Dendritic cell treated with granulocyte-macrophage colony-stimulating factor and Interleukin-4, amounts not matched to agents 40 ng/mL and 50 ng/mL, for 4 days (primary cell): Measurements from ENCODE around the gene NRF1.

Experiments
- H3K27ac Mint-ChIP-seq: one replicate; pipeline ENCODE4 v1.8.0; 2022; ENCODE audit warnings: mild to moderate bottlenecking, mixed read lengths
- H3K27me3 Mint-ChIP-seq: one replicate; pipeline ENCODE4 v1.8.0; 2022; ENCODE audit warnings: mild to moderate bottlenecking, mixed read lengths
- H3K36me3 Mint-ChIP-seq: one replicate; pipeline ENCODE4 v1.8.0; 2022; ENCODE audit warnings: low read depth, mixed read lengths
- H3K4me1 Mint-ChIP-seq: one replicate; pipeline ENCODE4 v1.8.0; 2022; ENCODE audit warnings: low read depth, mixed read lengths
- H3K4me3 Mint-ChIP-seq: one replicate; pipeline ENCODE4 v1.8.0; 2022; ENCODE audit warnings: mild to moderate bottlenecking, moderate library complexity, mixed read lengths
- H3K9me3 Mint-ChIP-seq: one replicate; pipeline ENCODE4 v1.8.0; 2022; ENCODE audit warnings: mixed read lengths
- intact Hi-C: fragments of 100-400 bp; cut with micrococcal nuclease; formaldehyde crosslinking; loops from one replicate; pipeline ENCODE4 v1.15.0; 2022

NRF1 gene

DNA sequence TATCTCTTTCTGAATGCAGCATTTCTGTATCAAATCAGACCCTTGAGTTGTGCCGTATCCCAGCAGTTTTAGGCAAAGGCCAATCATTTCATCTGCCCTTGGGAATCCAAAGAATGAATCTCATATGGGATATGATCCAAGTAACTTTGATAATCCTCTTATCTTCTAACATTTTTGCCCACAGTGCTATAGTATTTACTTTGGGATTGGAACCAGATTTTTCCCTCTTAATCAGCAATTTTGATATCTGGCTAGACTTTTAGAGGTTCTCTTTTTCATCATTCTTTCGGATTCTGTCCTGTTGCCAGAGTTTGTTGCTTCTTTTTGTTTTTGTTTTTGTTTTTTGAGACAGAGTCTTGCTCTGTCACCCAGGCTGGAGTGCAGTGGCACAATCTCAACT lies 118.0 kb downstream of the NRF1 start:
- Mint-ChIP-seq H3K4me1 (no peaks in the 10 kb centered on the region), H3K4me3 (no peak overlapping the region), H3K36me3 (peaks cover 87% of the 10 kb centered on the region), H3K27me3 (no peaks in the 10 kb centered on the region), H3K27ac (no peak overlapping the region), H3K9me3 (no peaks in the 10 kb centered on the region)
- intact Hi-C loops = no loop called here

DNA sequence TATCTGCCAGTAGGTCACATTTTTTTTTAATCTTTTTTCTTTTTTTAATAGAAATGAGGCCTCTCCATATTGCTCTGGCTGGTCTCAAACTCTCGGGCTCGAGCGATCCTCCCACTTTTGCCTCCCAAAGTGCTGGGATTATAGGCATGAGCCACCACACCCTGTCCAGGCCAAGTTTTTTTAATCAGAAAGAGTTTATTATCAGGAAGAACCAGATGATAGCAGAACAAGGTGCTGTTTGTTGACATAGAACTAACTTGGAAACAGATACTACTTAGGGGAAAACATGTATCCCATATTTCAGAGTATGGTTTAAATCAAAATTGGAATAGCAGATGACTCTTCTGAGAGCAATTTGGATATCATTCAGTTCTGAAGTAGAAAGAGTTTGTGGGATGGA lies 118.6 kb downstream of the NRF1 start:
- no peaks in the 10 kb centered on the region for H3K27me3 Mint-ChIP-seq
- no peak overlapping the region for H3K27ac Mint-ChIP-seq
- intact Hi-C loops = no loop called here
- H3K4me1 Mint-ChIP-seq = no peaks in the 10 kb centered on the region
- no peak overlapping the region for H3K4me3 Mint-ChIP-seq
- H3K36me3 Mint-ChIP-seq = peaks cover 87% of the 10 kb centered on the region
- H3K9me3 Mint-ChIP-seq = no peaks in the 10 kb centered on the region

DNA sequence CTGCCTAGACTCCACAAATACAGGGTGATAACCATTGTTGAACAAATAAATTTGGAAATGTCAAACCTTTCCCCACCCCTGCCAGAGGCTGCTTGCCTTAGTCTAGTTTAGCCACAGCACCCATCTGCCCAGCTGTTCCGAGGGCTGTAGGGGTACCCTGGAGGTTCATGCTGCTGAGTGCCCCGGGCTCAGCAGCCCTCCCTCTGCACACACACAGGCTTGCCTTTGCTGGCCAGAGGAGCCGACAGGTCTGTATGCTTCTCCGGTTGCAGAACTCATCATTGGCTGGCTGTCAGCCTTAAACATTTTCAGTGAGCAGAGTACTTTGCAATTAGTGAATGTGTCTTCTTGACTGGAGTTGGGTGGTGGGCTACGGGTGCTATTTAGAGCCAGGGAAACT lies 122.9 kb downstream of the NRF1 start:
- no peaks in the 10 kb centered on the region for H3K9me3 Mint-ChIP-seq
- no peaks in the 10 kb centered on the region for H3K4me1 Mint-ChIP-seq
- intact Hi-C loops = no loop called here
- H3K27ac Mint-ChIP-seq = no peak overlapping the region
- H3K36me3 Mint-ChIP-seq = peaks cover 80% of the 10 kb centered on the region
- H3K4me3 Mint-ChIP-seq = no peak overlapping the region
- no peaks in the 10 kb centered on the region for H3K27me3 Mint-ChIP-seq

DNA sequence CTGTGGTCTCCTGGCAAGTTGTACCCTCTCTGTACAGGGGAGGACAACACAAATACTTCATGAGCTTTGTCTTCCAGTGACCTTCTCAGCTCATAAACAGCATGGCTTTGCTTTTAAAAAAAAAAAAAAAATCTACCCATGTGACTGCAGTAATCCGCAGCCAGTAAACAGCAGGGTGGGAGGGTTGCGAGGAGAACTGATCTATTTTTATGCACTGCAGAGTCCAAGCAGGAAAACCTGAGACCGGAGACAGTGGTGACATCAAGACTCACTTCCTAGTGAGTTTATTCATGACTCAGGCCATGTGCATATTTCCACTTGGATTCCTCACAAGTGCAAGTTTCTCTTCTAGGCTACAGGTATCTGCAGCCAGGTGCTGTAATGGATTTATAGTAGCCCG lies 127.9 kb downstream of the NRF1 start:
- H3K9me3 Mint-ChIP-seq = no peaks in the 10 kb centered on the region
- no peaks in the 10 kb centered on the region for H3K4me1 Mint-ChIP-seq
- H3K36me3 Mint-ChIP-seq = peaks cover 74% of the 10 kb centered on the region
- no peak overlapping the region for H3K27ac Mint-ChIP-seq
- intact Hi-C loops = no loop called here
- H3K4me3 Mint-ChIP-seq = no peak overlapping the region
- H3K27me3 Mint-ChIP-seq = no peaks in the 10 kb centered on the region

DNA sequence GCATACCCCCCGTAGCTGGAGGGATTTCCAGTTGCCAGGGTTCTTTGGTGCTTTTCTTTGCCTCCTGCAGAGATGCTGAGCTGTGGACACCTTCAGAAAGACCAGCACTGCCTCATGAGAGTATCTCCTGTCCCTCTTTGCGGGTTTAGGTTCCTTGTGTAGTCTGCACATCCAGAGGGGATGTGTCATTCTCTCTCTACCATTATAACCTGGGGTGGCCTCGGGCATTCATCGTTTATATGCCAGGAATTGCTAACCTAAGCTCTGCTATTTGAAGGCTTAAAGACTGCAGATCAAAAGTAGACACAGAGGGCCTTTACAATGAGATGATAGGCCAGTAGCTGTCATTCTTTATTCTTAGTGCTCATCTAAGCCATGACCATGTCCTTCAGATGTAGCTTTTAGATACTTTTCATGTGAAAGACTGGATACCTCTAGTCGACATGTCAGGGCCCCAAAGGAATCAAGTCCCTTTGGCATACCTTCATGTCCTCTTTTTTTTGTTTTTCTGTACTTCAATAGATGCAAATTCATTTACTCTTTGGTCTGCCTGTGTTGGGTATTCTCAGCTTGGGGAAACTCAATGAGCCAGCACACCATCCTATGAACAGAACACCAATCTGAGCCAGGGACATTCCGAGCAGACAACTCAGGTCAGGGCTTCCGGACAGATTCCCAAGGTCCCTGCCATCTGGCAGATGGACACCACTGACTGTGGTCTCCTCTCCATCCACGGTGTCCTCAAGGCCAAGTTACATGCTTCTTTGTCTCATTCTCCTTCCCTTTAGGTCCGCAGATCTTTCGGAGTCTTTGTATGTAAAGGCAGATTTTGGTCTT lies 129.3 kb downstream of the NRF1 start:
- intact Hi-C loops = no loop called here
- no peaks in the 10 kb centered on the region for H3K27me3 Mint-ChIP-seq
- peaks cover 70% of the 10 kb centered on the region for H3K36me3 Mint-ChIP-seq

DNA sequence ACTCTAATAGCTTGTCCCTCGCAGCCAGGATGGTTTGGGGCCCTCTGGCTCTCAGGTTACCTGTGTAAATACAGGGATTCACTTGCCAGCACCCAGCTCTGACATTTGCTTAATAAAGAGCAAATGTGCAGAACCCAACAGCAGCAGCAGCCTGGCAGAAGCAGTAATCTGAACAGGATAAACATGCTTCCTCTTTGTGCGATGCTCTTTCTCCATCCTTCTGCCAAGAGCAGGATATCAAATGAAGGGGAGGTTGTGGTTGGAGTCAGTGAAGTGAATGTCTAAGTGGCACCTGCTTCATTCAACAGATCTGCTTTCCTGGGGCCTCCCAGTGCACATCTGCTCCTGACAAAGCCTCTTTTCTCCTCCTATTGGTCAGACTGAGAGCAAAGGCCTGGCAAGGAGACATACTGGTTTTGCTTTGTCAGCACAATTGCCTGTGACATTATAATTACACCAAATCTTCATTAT lies 130.3 kb downstream of the NRF1 start:
- Mint-ChIP-seq H3K4me1 (no peaks in the 10 kb centered on the region), H3K27ac (no peak overlapping the region), H3K27me3 (no peaks in the 10 kb centered on the region), H3K9me3 (no peaks in the 10 kb centered on the region), H3K4me3 (no peak overlapping the region), H3K36me3 (peaks cover 77% of the 10 kb centered on the region)
- intact Hi-C loops = no loop called here

More for the DNA sequence above, 129.3 kb downstream of the NRF1 start:
- no peaks in the 10 kb centered on the region for H3K9me3 Mint-ChIP-seq
- H3K4me3 Mint-ChIP-seq = no peak overlapping the region
- H3K4me1 Mint-ChIP-seq = no peaks in the 10 kb centered on the region
- no peak overlapping the region for H3K27ac Mint-ChIP-seq

DNA sequence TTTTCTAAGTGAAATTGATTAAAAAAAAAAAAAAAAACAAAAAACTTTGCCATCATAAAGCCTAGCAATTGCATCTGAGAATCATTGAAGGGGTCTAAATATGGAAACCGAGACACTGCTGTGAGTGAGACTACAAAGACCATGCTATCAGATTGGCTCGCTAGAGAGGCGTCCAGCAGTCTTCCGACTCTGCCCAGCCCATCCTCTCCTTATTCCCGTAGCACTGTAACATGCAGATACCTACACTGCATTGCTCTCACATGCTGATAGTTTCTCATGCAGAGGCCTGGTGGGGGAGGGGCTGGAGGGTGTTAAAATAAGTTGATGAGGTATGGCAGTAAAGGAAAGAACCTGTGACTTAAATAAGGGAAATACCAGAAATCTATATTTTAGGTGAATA lies 130.7 kb downstream of the NRF1 start:
- no peak overlapping the region for H3K27ac Mint-ChIP-seq
- intact Hi-C loops = no loop called here
- no peaks in the 10 kb centered on the region for H3K27me3 Mint-ChIP-seq
- no peaks in the 10 kb centered on the region for H3K9me3 Mint-ChIP-seq
- no peaks in the 10 kb centered on the region for H3K4me1 Mint-ChIP-seq
- peaks cover 77% of the 10 kb centered on the region for H3K36me3 Mint-ChIP-seq
- no peak overlapping the region for H3K4me3 Mint-ChIP-seq

DNA sequence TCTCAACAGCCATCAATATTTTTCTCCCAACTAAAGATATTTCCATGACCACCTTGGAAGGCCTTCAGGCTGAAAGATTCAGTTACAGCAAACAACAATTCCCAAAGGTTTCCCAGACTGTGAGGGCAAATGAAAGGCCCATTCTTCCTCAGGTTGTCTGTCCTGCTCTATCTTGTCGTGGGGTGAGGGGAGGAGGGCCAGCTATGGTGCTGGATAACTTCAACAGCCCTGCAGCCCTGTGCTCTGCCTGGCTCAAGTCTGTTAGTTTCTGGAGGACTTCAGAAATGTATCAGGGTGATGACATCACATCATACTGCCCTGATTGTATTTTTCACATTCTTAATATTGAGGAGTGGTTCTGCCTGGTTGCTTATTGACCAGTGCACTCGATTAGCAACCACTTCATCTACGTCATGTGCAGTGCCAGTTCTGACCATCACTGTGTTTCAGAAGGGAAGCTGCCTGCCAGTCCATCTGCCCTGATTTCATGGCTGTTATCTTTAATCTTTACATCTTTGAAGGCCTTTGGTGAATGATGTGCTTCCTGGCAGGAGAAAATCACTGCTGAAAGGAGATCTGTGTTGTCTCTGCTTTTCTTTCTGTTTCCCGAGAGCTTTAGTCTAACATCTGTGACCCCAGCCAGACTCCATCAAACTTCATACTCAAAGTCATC lies 135.5 kb downstream of the NRF1 start:
- Mint-ChIP-seq H3K9me3 (no peaks in the 10 kb centered on the region), H3K27ac (no peak overlapping the region), H3K4me1 (no peaks in the 10 kb centered on the region), H3K36me3 (peaks cover 66% of the 10 kb centered on the region), H3K4me3 (no peak overlapping the region), H3K27me3 (no peaks in the 10 kb centered on the region)
- intact Hi-C loops = no loop called here

DNA sequence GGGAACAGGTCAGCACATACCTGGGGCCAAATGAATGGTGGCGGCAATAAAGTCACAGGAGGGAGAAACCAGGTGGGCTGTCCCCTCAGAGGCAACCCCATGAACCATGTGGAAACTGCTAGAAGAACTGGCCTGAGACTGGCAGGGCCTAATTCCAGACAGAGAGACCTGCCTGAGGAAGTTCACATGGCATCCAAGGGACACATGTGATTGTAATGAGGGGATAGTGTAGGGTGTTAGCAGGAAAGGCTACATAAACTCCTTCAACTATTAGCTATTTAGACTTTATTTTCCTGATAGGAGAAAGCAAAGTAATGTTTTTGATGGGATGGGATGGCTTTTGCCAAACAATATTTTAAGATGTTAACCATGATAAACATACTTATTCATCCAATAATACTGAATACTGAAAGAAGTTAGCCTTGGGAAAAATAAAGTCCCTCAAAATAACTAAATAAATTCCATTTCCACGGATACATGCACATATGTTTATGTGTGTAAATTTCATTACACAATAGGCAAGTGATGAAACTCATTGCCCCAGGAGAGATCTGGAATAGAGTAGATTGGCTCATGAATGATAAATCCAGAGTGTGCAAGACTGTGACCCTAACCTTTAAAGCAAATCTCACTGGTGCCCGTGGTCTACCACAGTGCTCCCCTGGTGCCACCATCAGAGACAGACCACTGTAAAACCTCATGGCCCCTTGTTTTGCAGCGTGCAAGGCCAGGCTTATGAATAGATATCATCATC lies 137.0 kb downstream of the NRF1 start:
- Mint-ChIP-seq H3K4me1 (no peaks in the 10 kb centered on the region), H3K9me3 (no peaks in the 10 kb centered on the region), H3K4me3 (no peak overlapping the region), H3K27me3 (no peaks in the 10 kb centered on the region), H3K27ac (no peak overlapping the region), H3K36me3 (peaks cover 68% of the 10 kb centered on the region)
- intact Hi-C loops = no loop called here

DNA sequence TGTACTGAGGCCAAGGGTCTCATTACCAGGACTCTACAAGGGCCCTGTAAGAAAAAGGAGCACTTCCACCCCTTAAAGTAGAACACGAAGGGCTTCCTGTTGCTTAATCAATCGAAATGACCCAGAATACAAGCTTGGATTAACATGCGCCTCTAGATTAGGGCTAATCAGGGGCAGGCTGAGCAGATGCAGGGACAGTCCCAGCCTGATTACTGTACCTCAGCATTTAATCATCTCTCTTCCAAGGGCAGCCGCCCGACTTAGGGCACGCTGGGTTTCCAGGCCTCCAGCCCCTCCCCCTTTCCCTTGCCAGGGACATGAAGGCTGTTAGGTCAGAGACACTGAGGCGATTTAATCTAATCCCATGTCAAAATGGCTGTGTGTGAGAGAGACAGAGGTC lies 138.6 kb downstream of the NRF1 start:
- no peak overlapping the region for H3K27ac Mint-ChIP-seq
- no peaks in the 10 kb centered on the region for H3K9me3 Mint-ChIP-seq
- H3K27me3 Mint-ChIP-seq = no peaks in the 10 kb centered on the region
- no peaks in the 10 kb centered on the region for H3K4me1 Mint-ChIP-seq
- intact Hi-C loops = no loop called here
- no peak overlapping the region for H3K4me3 Mint-ChIP-seq
- H3K36me3 Mint-ChIP-seq = peaks cover 63% of the 10 kb centered on the region

DNA sequence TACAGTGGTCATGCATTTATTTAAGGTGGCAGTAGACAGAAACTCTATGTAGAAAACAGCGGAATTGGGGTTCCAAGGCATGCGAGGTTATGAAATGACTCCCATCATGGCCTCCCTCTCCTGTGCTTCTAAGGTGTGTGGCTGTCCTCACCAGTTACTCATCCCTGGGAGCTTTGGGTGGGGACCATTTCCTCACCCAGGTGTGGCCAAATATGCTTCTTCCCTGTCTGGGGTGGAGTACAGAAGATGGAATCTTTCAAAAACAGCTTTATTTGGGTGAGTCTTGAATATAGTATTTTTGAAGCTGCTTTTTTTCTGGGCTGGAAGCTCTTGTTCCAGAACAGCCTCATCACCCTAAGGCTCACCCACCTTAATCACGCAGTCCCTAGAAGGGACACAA lies 139.0 kb downstream of the NRF1 start:
- Mint-ChIP-seq H3K4me1 (no peaks in the 10 kb centered on the region), H3K27me3 (no peaks in the 10 kb centered on the region), H3K4me3 (no peak overlapping the region), H3K9me3 (no peaks in the 10 kb centered on the region), H3K27ac (no peak overlapping the region), H3K36me3 (peaks cover 64% of the 10 kb centered on the region)
- intact Hi-C loops = no loop called here

DNA sequence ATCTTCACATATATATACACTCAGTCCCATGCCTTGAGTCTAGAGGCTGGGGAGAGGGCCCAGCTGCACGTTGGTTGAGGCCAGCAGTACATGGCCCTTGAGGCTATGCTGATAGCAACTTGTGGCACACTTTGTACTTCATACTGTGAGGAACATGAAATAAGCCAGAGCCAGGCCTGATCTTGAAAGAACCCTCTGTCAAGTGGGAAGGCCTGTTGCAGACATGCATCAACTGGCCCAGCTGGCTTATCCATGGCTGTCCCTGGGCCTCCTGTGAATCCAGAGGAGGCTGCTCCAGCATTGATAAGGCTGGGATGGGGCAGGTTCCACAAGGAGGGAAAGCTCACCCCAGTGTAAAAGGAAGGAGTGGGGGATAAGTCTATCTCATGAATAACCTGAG lies 140.4 kb downstream of the NRF1 start:
- H3K27ac Mint-ChIP-seq = no peak overlapping the region
- H3K36me3 Mint-ChIP-seq = peaks cover 69% of the 10 kb centered on the region

DNA sequence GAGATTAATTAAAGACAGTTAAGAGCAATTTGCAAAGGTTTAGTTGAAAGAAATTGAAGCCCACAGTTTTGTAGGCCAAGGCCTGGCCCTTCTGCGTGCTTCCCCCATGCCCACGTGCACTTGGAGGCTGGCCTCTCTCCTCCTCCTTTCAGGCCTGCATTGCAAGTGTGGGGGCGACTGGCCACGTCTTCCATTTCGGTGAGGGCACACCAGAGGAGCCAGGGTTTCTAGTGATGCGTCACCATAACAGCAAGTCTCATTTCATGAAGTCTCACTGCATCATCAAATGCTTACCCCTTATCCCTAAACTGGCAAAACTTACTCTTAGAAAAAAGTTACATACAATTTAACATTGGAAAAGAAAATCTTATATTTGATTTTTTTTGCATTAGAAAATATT lies 141.2 kb downstream of the NRF1 start:
- Mint-ChIP-seq H3K4me1 (no peaks in the 10 kb centered on the region), H3K27ac (no peak overlapping the region), H3K36me3 (peaks cover 69% of the 10 kb centered on the region), H3K27me3 (no peaks in the 10 kb centered on the region), H3K4me3 (no peak overlapping the region), H3K9me3 (no peaks in the 10 kb centered on the region)
- intact Hi-C loops = no loop called here

More for the DNA sequence above, 140.4 kb downstream of the NRF1 start:
- Mint-ChIP-seq H3K4me3 (no peak overlapping the region), H3K27me3 (no peaks in the 10 kb centered on the region), H3K4me1 (no peaks in the 10 kb centered on the region), H3K9me3 (no peaks in the 10 kb centered on the region)
- intact Hi-C loops = no loop called here

DNA sequence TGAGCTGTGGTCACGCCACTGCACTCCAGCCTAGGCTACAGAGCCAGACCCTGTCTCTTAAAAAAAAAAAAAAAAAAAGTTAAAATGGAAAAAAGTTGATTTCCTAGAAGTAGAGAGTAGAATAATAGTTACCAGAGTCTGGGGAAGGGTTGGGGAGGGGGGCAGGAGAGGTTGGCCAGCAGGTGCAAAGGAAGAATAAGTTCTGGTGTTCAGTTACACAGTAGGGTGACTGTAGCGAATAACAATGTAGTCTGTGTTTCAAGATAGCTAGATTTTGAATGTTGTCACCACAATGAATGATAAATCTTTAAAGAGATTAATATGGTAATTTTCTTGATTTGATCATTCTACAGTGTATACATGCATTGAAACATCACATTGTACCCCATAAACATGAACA lies 142.9 kb downstream of the NRF1 start:
- intact Hi-C loops = no loop called here
- Mint-ChIP-seq H3K4me1 (no peaks in the 10 kb centered on the region), H3K4me3 (no peak overlapping the region), H3K27me3 (no peaks in the 10 kb centered on the region), H3K27ac (no peak overlapping the region), H3K9me3 (no peaks in the 10 kb centered on the region), H3K36me3 (peaks cover 64% of the 10 kb centered on the region)
